OCI-LY1 (cell line): ENCODE measurements around the gene LRFN2.

Experiments
- H2AFZ ChIP-seq: fragments of 200-600 bp; sonication (generic), shearing (Covaris generic); 2 replicates; pipeline ENCODE4 v1.6.0; 2014; ENCODE audit warnings: antibody characterized with exemption, mild to moderate bottlenecking, low read length
- H3F3A ChIP-seq: fragments of 200-600 bp; sonication (generic), shearing (Covaris generic); 2 replicates; pipeline ENCODE4 v1.6.0; 2014; ENCODE audit warnings: mild to moderate bottlenecking, antibody characterized with exemption, low read length, moderate library complexity; ENCODE audit not compliant: insufficient read depth
- H3K27ac ChIP-seq: fragments of 200-600 bp; sonication (generic); 2 replicates; pipeline ENCODE4 v1.5.1; 2014; ENCODE audit warnings: low read length, mixed run types, mild to moderate bottlenecking, low read depth; ENCODE audit not compliant: poor library complexity, severe bottlenecking
- H3K27me3 ChIP-seq: fragments of 200-600 bp; sonication (generic); 2 replicates; pipeline ENCODE4 v1.6.0; 2014; ENCODE audit warnings: antibody characterized with exemption, mild to moderate bottlenecking, low read length, moderate library complexity; ENCODE audit not compliant: insufficient read depth
- H3K36me3 ChIP-seq: fragments of 200-600 bp; sonication (generic); 2 replicates; pipeline ENCODE4 v1.6.1; 2014; ENCODE audit warnings: mild to moderate bottlenecking, antibody characterized with exemption, low read length, moderate library complexity, mixed read lengths; ENCODE audit not compliant: insufficient read depth
- H3K4me1 ChIP-seq: fragments of 200-600 bp; sonication (generic); 2 replicates; pipeline ENCODE4 v1.5.1; 2014; ENCODE audit warnings: mild to moderate bottlenecking, low read length, moderate library complexity; ENCODE audit not compliant: insufficient read depth, severe bottlenecking
- H3K4me2 ChIP-seq: fragments of 200-600 bp; sonication (generic), shearing (Covaris generic); 2 replicates; pipeline ENCODE4 v1.6.1; 2014; ENCODE audit warnings: low read length
- H3K4me3 ChIP-seq: fragments of 200-600 bp; sonication (generic); 2 replicates; pipeline ENCODE4 v1.5.1; 2014; ENCODE audit warnings: low read length, low read depth, mild to moderate bottlenecking, mixed read lengths; ENCODE audit not compliant: poor library complexity, severe bottlenecking
- H3K79me2 ChIP-seq: fragments of 200-600 bp; shearing (Covaris generic); 2 replicates; pipeline ENCODE4 v1.6.1; 2016; ENCODE audit warnings: mixed run types, low read length, mixed read lengths; ENCODE audit not compliant: insufficient read depth
- H3K9ac ChIP-seq: fragments of 200-600 bp; sonication (generic), shearing (Covaris generic); 2 replicates; pipeline ENCODE4 v1.6.1; 2014; ENCODE audit warnings: mild to moderate bottlenecking, low read length, mixed read lengths
- H3K9me2 ChIP-seq: fragments of 200-600 bp; sonication (generic), shearing (Covaris generic); 2 replicates; pipeline ENCODE4 v1.6.1; 2014; ENCODE audit warnings: low read depth, mild to moderate bottlenecking, low read length, mixed read lengths
- H3K9me3 ChIP-seq: fragments of 200-600 bp; shearing (Covaris generic); 2 replicates; pipeline ENCODE4 v1.6.1; 2014; ENCODE audit warnings: low read length, mixed read lengths
- H4K20me1 ChIP-seq: fragments of 200-600 bp; sonication (generic), shearing (Covaris generic); 2 replicates; pipeline ENCODE4 v1.6.0; 2016; ENCODE audit warnings: mild to moderate bottlenecking, low read length; ENCODE audit not compliant: insufficient read depth
- CTCF ChIP-seq: fragments of 200-600 bp; sonication (generic), shearing (Covaris generic); IDR thresholded peaks from 2 replicates; pipeline ENCODE4 v1.5.1; 2017; ENCODE audit warnings: mild to moderate bottlenecking, antibody characterized with exemption, low read length, moderate library complexity, mixed read lengths
- EZH2 ChIP-seq: fragments of 200-600 bp; sonication (generic), shearing (Covaris generic); IDR thresholded peaks from 2 replicates; pipeline ENCODE4 v1.8.0; 2017; ENCODE audit warnings: borderline replicate concordance, mixed run types, mild to moderate bottlenecking, antibody characterized with exemption, low read length, moderate library complexity, mixed read lengths

The LRFN2 gene

GRCh38 chr6:40426346-40427066 lies 160.7 kb downstream of the LRFN2 start:
- no peak for TF ChIP-seq EZH2
- TF ChIP-seq CTCF, result no peak
- no peaks in the 10 kb centered on the region for H4K20me1 ChIP-seq
- H3K4me3 ChIP-seq, result no peak overlapping the region
- no peaks in the 10 kb centered on the region for H3K36me3 ChIP-seq
- no peaks in the 10 kb centered on the region for H3K4me1 ChIP-seq
- no peak overlapping the region for H3K27ac ChIP-seq
- no peak overlapping the region for H2AFZ ChIP-seq
- no peaks in the 10 kb centered on the region for H3K9me3 ChIP-seq
- H3K79me2 ChIP-seq, result no peaks in the 10 kb centered on the region
- H3F3A ChIP-seq, result no peaks in the 10 kb centered on the region
- no peaks in the 10 kb centered on the region for H3K27me3 ChIP-seq
- H3K9ac ChIP-seq, result no peak overlapping the region
- no peaks in the 10 kb centered on the region for H3K9me2 ChIP-seq
- no peak overlapping the region for H3K4me2 ChIP-seq

- Histone ChIP-seq H3K9ac (no peak overlapping the region), H3K9me3 (no peaks in the 10 kb centered on the region), H3K27me3 (no peaks in the 10 kb centered on the region), H3K4me2 (no peak overlapping the region), H3K4me3 (no peak overlapping the region), H3K4me1 (no peaks in the 10 kb centered on the region), H3K9me2 (no peaks in the 10 kb centered on the region), H3K27ac (no peak overlapping the region), H2AFZ (no peak overlapping the region), H4K20me1 (no peaks in the 10 kb centered on the region), H3K36me3 (no peaks in the 10 kb centered on the region), H3K79me2 (no peaks in the 10 kb centered on the region), H3F3A (no peaks in the 10 kb centered on the region)
- TF ChIP-seq EZH2, result no peak
Measured at GRCh38 chr6:40425192-40425919, 161.8 kb downstream of the LRFN2 start.

- Histone ChIP-seq H3K9ac (no peak overlapping the region), H3K4me2 (no peak overlapping the region), H3K4me1 (no peaks in the 10 kb centered on the region), H3K4me3 (no peak overlapping the region), H3K79me2 (no peaks in the 10 kb centered on the region), H3F3A (no peaks in the 10 kb centered on the region), H3K9me3 (no peaks in the 10 kb centered on the region), H3K27me3 (no peaks in the 10 kb centered on the region), H3K9me2 (no peaks in the 10 kb centered on the region), H3K27ac (no peak overlapping the region), H4K20me1 (no peaks in the 10 kb centered on the region), H3K36me3 (no peaks in the 10 kb centered on the region), H2AFZ (no peak overlapping the region)
- no peak for TF ChIP-seq EZH2
- TF ChIP-seq CTCF, result no peak
Measured at GRCh38 chr6:40422046-40422445, 165.1 kb downstream of the LRFN2 start.
